ENCODE results near the gene RELN.
A peak's percentile ranks its signal among the peaks of the same experiment; 100 is the strongest.
"Not testable (repeated sequence)": the region's sequence is repeated elsewhere in the genome, so short reads cannot be mapped to it uniquely, and the experiment has no call there.

Gene RELN

DNA sequence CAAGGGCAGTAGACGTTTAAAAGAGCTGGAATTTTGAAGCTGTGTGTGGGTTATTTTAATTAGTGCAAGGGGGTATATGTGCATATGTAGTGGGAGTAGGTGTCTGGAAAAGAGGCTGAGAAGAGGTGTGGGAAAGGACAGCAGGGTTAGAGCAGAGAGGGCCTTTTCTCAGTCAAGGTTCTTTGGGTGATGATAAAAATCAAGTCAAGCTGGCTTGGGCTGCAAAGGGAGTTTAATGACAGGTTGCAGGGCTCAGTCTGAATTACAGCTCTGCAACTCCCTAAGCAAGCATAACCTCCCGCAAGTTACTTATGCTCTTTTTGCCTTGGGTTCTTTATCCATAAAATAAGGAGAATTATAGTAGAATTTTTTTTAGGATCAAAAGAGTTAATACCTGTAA, 83.5 kb downstream of the RELN start:
- no peak overlapping the region for H3K9ac ChIP-seq (ENCODE audit: low read length)
- no peak overlapping the region for H3K18ac ChIP-seq (ENCODE audit: low read length)
- H2BK12ac ChIP-seq (ENCODE audit: low read length): no peak overlapping the region
- H3K4me2 ChIP-seq (ENCODE audit: low read length): no peak overlapping the region
- H2BK120ac ChIP-seq (ENCODE audit: insufficient read depth, low read length, poor library complexity): peak overlapping the region; percentile 77
- WGBS (ENCODE audit: extremely low coverage, insufficient coverage, insufficient read length): no CpG with 5 or more reads among the region's 2 CpGs
- H3K27me3 ChIP-seq (ENCODE audit: insufficient read depth, low read length): no peaks in the 10 kb centered on the region
- H3K9me3 ChIP-seq (ENCODE audit: insufficient read depth, low read depth, low read length): no peaks in the 10 kb centered on the region
- H3K4me3 ChIP-seq (ENCODE audit: low read depth, low read length): no peak overlapping the region
- H4K91ac ChIP-seq (ENCODE audit: low read depth, low read length): peak overlapping the region; percentile 28
- H3K23ac ChIP-seq (ENCODE audit: low read length): no peak overlapping the region
- peaks cover 6% of the 10 kb centered on the region for H3K79me1 ChIP-seq (ENCODE audit: low read length)
- no peak overlapping the region for H2BK5ac ChIP-seq (ENCODE audit: low read depth, low read length, poor library complexity)
- H2AK5ac ChIP-seq (ENCODE audit: low read length): no peak overlapping the region
- DNase-seq: no peak
- H3K36me3 ChIP-seq (ENCODE audit: control insufficient read depth in 1 of 2, insufficient read depth in 2 of 2, low read length in 2 of 2): no peaks in the 10 kb centered on the region
- H3K79me2 ChIP-seq (ENCODE audit: control insufficient read depth, insufficient read depth, low read length, poor library complexity): no peaks in the 10 kb centered on the region
- H4K8ac ChIP-seq (ENCODE audit: low read depth, low read length): no peak overlapping the region
- no peak overlapping the region for H3K14ac ChIP-seq (ENCODE audit: low read length)
- H3K4ac ChIP-seq (ENCODE audit: low read depth, low read length): no peak overlapping the region
- H3K4me1 ChIP-seq (ENCODE audit: control insufficient read depth in 1 of 2, insufficient read depth in 2 of 2, low read length in 2 of 2): peaks cover 3 to 10% of the 10 kb centered on the region in 2 experiments
- no peak overlapping the region for H2AFZ ChIP-seq (ENCODE audit: insufficient read depth, low read length, poor library complexity)
- H4K12ac ChIP-seq (ENCODE audit: low read depth, low read length): no peak overlapping the region
- peak overlapping the region; percentile 67 for H3K27ac ChIP-seq (ENCODE audit: low read depth, low read length)

- Histone ChIP-seq H3K4me2 (ENCODE audit: low read length) (no peak overlapping the region), H3K36me3 (ENCODE audit: control insufficient read depth in 1 of 2, insufficient read depth in 2 of 2, low read length in 2 of 2) (no peaks in the 10 kb centered on the region), H3K27me3 (ENCODE audit: insufficient read depth, low read length) (no peaks in the 10 kb centered on the region), H3K79me2 (ENCODE audit: control insufficient read depth, insufficient read depth, low read length, poor library complexity) (no peaks in the 10 kb centered on the region), H2BK5ac (ENCODE audit: low read depth, low read length, poor library complexity) (no peak overlapping the region), H4K8ac (ENCODE audit: low read depth, low read length) (no peak overlapping the region), H3K79me1 (ENCODE audit: low read length) (peaks cover 6% of the 10 kb centered on the region), H4K91ac (ENCODE audit: low read depth, low read length) (no peak overlapping the region), H3K4me3 (ENCODE audit: low read depth, low read length) (no peak overlapping the region), H2BK12ac (ENCODE audit: low read length) (no peak overlapping the region), H3K23ac (ENCODE audit: low read length) (no peak overlapping the region), H3K9ac (ENCODE audit: low read length) (no peak overlapping the region), H3K14ac (ENCODE audit: low read length) (no peak overlapping the region), H3K4ac (ENCODE audit: low read depth, low read length) (no peak overlapping the region), H3K27ac (ENCODE audit: low read depth, low read length) (no peak overlapping the region), H2AFZ (ENCODE audit: insufficient read depth, low read length, poor library complexity) (no peak overlapping the region), H4K12ac (ENCODE audit: low read depth, low read length) (no peak overlapping the region), H2BK120ac (ENCODE audit: insufficient read depth, low read length, poor library complexity) (no peak overlapping the region), H3K18ac (ENCODE audit: low read length) (no peak overlapping the region), H3K4me1 (ENCODE audit: control insufficient read depth in 1 of 2, insufficient read depth in 2 of 2, low read length in 2 of 2) (peaks cover 3 to 10% of the 10 kb centered on the region in 2 experiments), H2AK5ac (ENCODE audit: low read length) (no peak overlapping the region), H3K9me3 (ENCODE audit: insufficient read depth, low read depth, low read length) (no peaks in the 10 kb centered on the region)
- WGBS (ENCODE audit: extremely low coverage, insufficient coverage, insufficient read length): no CpG with 5 or more reads among the region's 3 CpGs
- no peak for DNase-seq
Observed at GRCh38 chr7:103902917-103903316, 86.5 kb downstream of the RELN start.

DNA sequence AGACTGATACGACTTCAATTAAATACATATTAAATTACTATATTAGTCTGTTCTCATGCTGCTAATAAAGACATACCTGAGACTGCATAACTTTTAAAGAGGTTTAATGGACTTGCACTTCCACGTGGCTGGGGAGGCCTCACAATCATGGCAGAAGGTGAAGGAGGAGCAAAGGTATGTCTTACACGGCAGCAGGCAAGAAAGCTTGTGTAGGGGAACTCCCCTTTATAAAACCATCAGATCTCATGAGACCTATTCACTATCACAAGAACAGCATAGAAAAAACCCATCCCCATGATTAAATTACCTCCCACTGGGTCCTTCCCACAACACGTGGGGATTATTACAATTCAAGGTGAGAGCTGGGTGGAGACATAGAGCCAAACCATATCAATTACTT, 92.6 kb downstream of the RELN start:
- not testable (repeated sequence) for H3K4me1 ChIP-seq (ENCODE audit: control insufficient read depth in 1 of 2, insufficient read depth in 2 of 2, low read length in 2 of 2); H3K36me3 ChIP-seq (ENCODE audit: control insufficient read depth in 1 of 2, insufficient read depth in 2 of 2, low read length in 2 of 2); H3K27me3 ChIP-seq (ENCODE audit: insufficient read depth, low read length); DNase-seq; H2BK5ac ChIP-seq (ENCODE audit: low read depth, low read length, poor library complexity); H3K79me2 ChIP-seq (ENCODE audit: control insufficient read depth, insufficient read depth, low read length, poor library complexity); H3K79me1 ChIP-seq (ENCODE audit: low read length); H4K12ac ChIP-seq (ENCODE audit: low read depth, low read length); H4K8ac ChIP-seq (ENCODE audit: low read depth, low read length); H3K18ac ChIP-seq (ENCODE audit: low read length); H3K4me2 ChIP-seq (ENCODE audit: low read length); H2BK120ac ChIP-seq (ENCODE audit: insufficient read depth, low read length, poor library complexity); H3K27ac ChIP-seq (ENCODE audit: low read depth, low read length); H2BK12ac ChIP-seq (ENCODE audit: low read length); H2AK5ac ChIP-seq (ENCODE audit: low read length); H3K9me3 ChIP-seq (ENCODE audit: insufficient read depth, low read depth, low read length); H2AFZ ChIP-seq (ENCODE audit: insufficient read depth, low read length, poor library complexity); H4K91ac ChIP-seq (ENCODE audit: low read depth, low read length); H3K4me3 ChIP-seq (ENCODE audit: low read depth, low read length); H3K4ac ChIP-seq (ENCODE audit: low read depth, low read length); H3K14ac ChIP-seq (ENCODE audit: low read length); H3K9ac ChIP-seq (ENCODE audit: low read length); H3K23ac ChIP-seq (ENCODE audit: low read length)
- WGBS (ENCODE audit: extremely low coverage, insufficient coverage, insufficient read length): no CpG with 5 or more reads among the region's 4 CpGs

DNA sequence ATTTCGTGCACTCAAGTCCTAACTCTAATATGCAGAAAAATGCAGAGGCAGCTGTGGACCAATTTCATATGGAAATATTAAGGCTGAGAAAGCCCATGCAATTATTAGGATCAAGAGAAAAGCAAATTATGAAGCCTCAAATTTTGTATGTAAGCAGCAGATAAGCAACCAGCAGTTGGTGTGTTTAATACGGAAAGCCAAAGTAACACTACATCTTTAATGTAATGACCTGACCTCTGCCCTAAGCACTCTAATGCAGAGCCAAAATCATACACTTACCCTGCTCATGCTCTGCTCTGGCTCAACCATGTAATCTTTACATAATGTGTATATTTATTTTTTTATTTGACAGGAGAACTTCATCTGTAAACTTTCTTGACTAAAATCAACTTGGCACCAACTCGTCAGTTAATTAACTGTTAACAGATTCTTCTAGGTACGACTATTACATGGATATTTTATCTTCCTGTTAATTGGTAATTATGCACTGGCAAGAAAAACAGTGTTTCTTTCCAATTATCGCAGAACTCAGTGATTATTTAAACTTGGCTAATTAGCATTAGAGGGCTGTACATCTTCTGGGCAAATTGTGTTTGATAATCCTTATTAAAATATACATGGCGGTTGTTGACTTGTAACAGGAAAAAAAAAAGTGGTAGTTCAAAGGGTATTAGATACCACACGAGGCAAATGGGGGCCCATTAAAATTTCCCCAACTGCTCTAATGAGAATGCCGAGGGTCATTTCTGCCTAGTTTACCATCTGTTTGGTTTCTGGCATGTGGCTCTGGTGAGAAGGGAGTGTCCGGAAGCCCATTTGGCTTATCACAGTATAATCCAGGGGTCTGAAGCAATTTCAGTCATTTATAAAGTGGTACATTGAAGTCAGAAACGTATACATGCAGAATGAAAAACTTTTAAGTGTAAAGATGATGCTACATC, 94.5 kb downstream of the RELN start:
- Histone ChIP-seq H3K9me3 (ENCODE audit: insufficient read depth, low read depth, low read length) (peaks cover 2% of the 10 kb centered on the region), H2BK5ac (ENCODE audit: low read depth, low read length, poor library complexity) (no peak overlapping the region), H3K27me3 (ENCODE audit: insufficient read depth, low read length) (no peaks in the 10 kb centered on the region), H3K4me2 (ENCODE audit: low read length) (no peak overlapping the region), H3K9ac (ENCODE audit: low read length) (no peak overlapping the region), H3K79me2 (ENCODE audit: control insufficient read depth, insufficient read depth, low read length, poor library complexity) (no peaks in the 10 kb centered on the region), H3K4me3 (ENCODE audit: low read depth, low read length) (no peak overlapping the region), H2AFZ (ENCODE audit: insufficient read depth, low read length, poor library complexity) (no peak overlapping the region), H3K23ac (ENCODE audit: low read length) (no peak overlapping the region), H4K91ac (ENCODE audit: low read depth, low read length) (no peak overlapping the region), H2BK12ac (ENCODE audit: low read length) (no peak overlapping the region), H3K4me1 (ENCODE audit: control insufficient read depth in 1 of 2, insufficient read depth in 2 of 2, low read length in 2 of 2) (no peaks in the 10 kb centered on the region), H3K79me1 (ENCODE audit: low read length) (no peaks in the 10 kb centered on the region), H2AK5ac (ENCODE audit: low read length) (no peak overlapping the region), H4K12ac (ENCODE audit: low read depth, low read length) (no peak overlapping the region), H3K4ac (ENCODE audit: low read depth, low read length) (no peak overlapping the region), H3K18ac (ENCODE audit: low read length) (no peak overlapping the region), H3K27ac (ENCODE audit: low read depth, low read length) (no peak overlapping the region), H2BK120ac (ENCODE audit: insufficient read depth, low read length, poor library complexity) (no peak overlapping the region), H3K36me3 (ENCODE audit: control insufficient read depth in 1 of 2, insufficient read depth in 2 of 2, low read length in 2 of 2) (no peaks in the 10 kb centered on the region), H3K14ac (ENCODE audit: low read length) (no peak overlapping the region), H4K8ac (ENCODE audit: low read depth, low read length) (no peak overlapping the region)
- DNase-seq: no peak
- no CpG with 5 or more reads among the region's 10 CpGs for WGBS (ENCODE audit: extremely low coverage, insufficient coverage, insufficient read length)
